ENCODE results near the gene TMC4. TPM values are rescaled to one million over a fixed set of nuclear protein-coding genes. Genes with fewer than 3 reads are reported as not detected.
A peak's percentile ranks its signal among the peaks of the same experiment; 100 is the strongest.

Gene TMC4
- total RNA-seq, 4 donors from 2014 or later = 91.5 to 386 (median 180) TPM

- H3K27ac ChIP-seq = peak overlapping the region; percentile 28 to 53 (median 44)
- 13 to 20% methylated on average over 4 to 30 of the region's 37 CpGs for WGBS, 2 donors (ENCODE audit: low coverage in 1 of 2)
- no peaks in the 10 kb centered on the region for H3K36me3 ChIP-seq
- peak; percentile 95 for DNase-seq
- in situ Hi-C loops (cut with MboI; ENCODE audit: low pct_ligation_motif_present in 1 of 4, low pct_unique_long_range_greater_than_20kb in 1 of 4, low sequenced_read_pairs in 3 of 4) = loop anchor here in 1 of 4 donors (10.0 kb wide), 1 partner anchor 70 kb away; no protein-coding TSS in a partner anchor
- H3K27me3 ChIP-seq = peaks cover 4% of the 10 kb centered on the region
- TF ChIP-seq EP300 (IDR thresholded peaks at IDR 0.05; ENCODE audit: low read depth) (no peak), POLR2A (IDR thresholded peaks at IDR 0.05) (peak; percentile 59), CTCF (IDR thresholded peaks at IDR 0.05) (peak in 1 of 5 experiments; percentile 19), POLR2AphosphoS5 (IDR thresholded peaks at IDR 0.05) (peak; percentile 31 to 69 (median 47))
- no peaks in the 10 kb centered on the region for H3K9me3 ChIP-seq
- peaks cover 26 to 60% (median 42%) of the 10 kb centered on the region in 4 donors for H3K4me1 ChIP-seq
- intact Hi-C loops (cut with DNase I; ENCODE audit: low total_unique reads) = loop anchor here (5.0 kb wide), 1 partner anchor 68 kb away; no protein-coding TSS in a partner anchor
- peak overlapping the region in 1 of 4 donors; percentile 11 for H3K4me3 ChIP-seq
Observed at GRCh38 chr19:54164369-54165068, 8.4 kb downstream of the TMC4 start.

DNA sequence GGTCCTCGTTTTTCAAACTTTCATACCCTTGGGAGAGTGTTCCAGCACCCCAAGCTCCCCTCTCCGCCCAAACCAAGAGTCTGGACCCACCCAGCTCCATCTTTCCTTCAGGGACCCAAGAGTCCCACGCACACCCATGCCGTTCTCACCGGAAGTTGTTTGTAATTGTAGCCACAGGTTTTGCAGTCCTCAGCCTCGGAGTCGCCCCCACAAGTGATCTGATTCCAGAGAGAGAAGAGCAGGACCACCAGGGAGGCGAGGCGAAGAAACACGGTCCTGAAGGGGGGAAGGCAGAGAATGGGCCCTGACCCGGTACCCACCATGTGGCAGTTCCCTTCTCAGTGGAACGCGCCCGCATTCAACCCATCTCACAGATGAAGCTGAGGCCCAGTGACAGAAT is 10.1 kb downstream of the TMC4 start:
- no peaks in the 10 kb centered on the region for H3K9me3 ChIP-seq
- TF ChIP-seq EP300 (IDR thresholded peaks at IDR 0.05; ENCODE audit: low read depth) (no peak), POLR2A (IDR thresholded peaks at IDR 0.05) (peak; percentile 28)
- peaks cover 4% of the 10 kb centered on the region for H3K27me3 ChIP-seq
- intact Hi-C loops (cut with DNase I; ENCODE audit: low total_unique reads) = no loop called here
- no peak for DNase-seq
- 13 to 58% methylated on average over 6 to 14 of the region's 14 CpGs for WGBS, 2 donors (ENCODE audit: low coverage in 1 of 2)
- in situ Hi-C loops (cut with MboI; ENCODE audit: low pct_ligation_motif_present in 1 of 4, low pct_unique_long_range_greater_than_20kb in 1 of 4, low sequenced_read_pairs in 3 of 4) = loop anchor here in 1 of 4 donors (10.0 kb wide), 1 partner anchor 72 kb away; no protein-coding TSS in a partner anchor
- H3K27ac ChIP-seq = peak overlapping the region; percentile 85 to 96 (median 90)
- peaks cover 35 to 66% (median 48%) of the 10 kb centered on the region in 4 donors for H3K4me1 ChIP-seq
- H3K36me3 ChIP-seq = peaks cover 0 to 2% (median 0%) of the 10 kb centered on the region in 4 donors
- H3K4me3 ChIP-seq = peak overlapping the region in 3 of 4 donors; percentile 15 to 56 (median 33)

DNA sequence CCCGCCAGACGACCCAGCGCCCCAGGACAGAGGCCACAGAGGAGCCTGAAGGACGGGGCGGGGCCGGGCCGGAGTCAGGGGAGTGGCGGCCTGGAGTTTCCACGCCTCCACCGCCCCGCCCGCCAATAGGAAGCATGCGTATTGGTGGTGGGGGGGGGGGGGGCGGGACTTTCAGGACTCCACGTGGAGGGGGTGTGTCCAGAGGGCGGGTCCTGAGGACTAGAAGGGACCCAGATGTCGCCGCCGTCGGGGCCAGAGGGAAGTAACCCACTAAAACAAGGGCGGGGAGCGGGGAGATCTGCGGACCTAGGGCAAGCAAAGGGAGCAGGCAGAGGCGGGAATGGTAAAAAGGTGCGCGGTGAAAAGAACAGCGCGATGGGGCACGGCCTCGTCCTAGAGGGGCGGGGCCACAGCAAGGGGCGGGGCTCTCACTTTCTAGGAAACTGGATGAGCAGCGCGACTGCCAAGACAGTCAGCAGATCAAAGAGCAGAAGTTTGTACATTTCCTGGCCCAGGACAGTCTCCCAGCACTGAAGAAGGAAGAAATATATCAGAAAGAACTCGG is 10.6 kb downstream of the TMC4 start:
- TF ChIP-seq POLR2A (IDR thresholded peaks at IDR 0.05) (no peak), CTCF (IDR thresholded peaks at IDR 0.05) (no peak), EP300 (IDR thresholded peaks at IDR 0.05; ENCODE audit: low read depth) (no peak), POLR2AphosphoS5 (IDR thresholded peaks at IDR 0.05) (peak; percentile 41 to 50 (median 43))
- WGBS, 2 donors (ENCODE audit: low coverage in 1 of 2) = 2% methylated on average over 21 of the region's 35 CpGs; no CpG with 5 or more reads in 1 of the 2 donors
- H3K4me1 ChIP-seq = peaks cover 35 to 66% (median 48%) of the 10 kb centered on the region in 4 donors
- no peaks in the 10 kb centered on the region for H3K9me3 ChIP-seq
- peak; percentile 95 for DNase-seq
- peak overlapping the region; percentile 85 to 96 (median 90) for H3K27ac ChIP-seq
- intact Hi-C loops (cut with DNase I; ENCODE audit: low total_unique reads) = no loop called here
- peaks cover 0 to 7% (median 2%) of the 10 kb centered on the region in 4 donors for H3K36me3 ChIP-seq
- peak overlapping the region in 3 of 4 donors; percentile 15 to 56 (median 33) for H3K4me3 ChIP-seq
- H3K27me3 ChIP-seq = peaks cover 4% of the 10 kb centered on the region
- in situ Hi-C loops (cut with MboI; ENCODE audit: low pct_ligation_motif_present in 1 of 4, low pct_unique_long_range_greater_than_20kb in 1 of 4, low sequenced_read_pairs in 3 of 4) = loop anchor here in 1 of 4 donors (10.0 kb wide), 1 partner anchor 72 kb away; no protein-coding TSS in a partner anchor

DNA sequence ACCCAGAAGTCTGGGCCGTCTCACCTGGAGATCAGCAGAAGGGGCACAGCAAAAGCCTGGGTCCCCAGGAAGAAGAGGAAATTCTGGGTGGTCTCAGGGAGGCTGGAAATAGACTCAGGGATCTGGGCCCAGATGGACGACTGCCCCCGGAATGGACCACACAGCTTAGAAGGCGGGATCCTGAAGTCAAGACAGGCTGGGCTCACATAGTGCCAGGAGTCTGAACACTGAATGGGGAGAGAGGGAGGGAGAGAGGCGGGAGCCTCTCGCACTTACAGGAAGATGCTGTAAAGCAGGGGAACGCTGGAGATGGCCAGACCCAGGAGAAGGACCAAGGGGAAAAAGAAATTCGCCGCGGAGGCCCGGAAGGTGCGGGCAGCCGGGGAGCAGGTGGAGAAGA is 12.1 kb downstream of the TMC4 start:
- WGBS, 2 donors (ENCODE audit: low coverage in 1 of 2) = 38% methylated on average over 13 of the region's 13 CpGs; no CpG with 5 or more reads in 1 of the 2 donors
- Histone ChIP-seq H3K27ac (peak overlapping the region; percentile 87 to 96 (median 90)), H3K4me3 (peak overlapping the region in 2 of 4 donors; percentile 56 to 80), H3K4me1 (peaks cover 35 to 66% (median 48%) of the 10 kb centered on the region in 4 donors), H3K36me3 (peaks cover 0 to 22% (median 8%) of the 10 kb centered on the region in 4 donors), H3K27me3 (no peaks in the 10 kb centered on the region), H3K9me3 (no peaks in the 10 kb centered on the region)
- no peak for DNase-seq
- no peak for TF ChIP-seq POLR2AphosphoS5 (IDR thresholded peaks at IDR 0.05)
- no peak for TF ChIP-seq EP300 (IDR thresholded peaks at IDR 0.05; ENCODE audit: low read depth)
- TF ChIP-seq CTCF (IDR thresholded peaks at IDR 0.05) = no peak
- no peak for TF ChIP-seq POLR2A (IDR thresholded peaks at IDR 0.05)
- in situ Hi-C loops (cut with MboI; ENCODE audit: low pct_ligation_motif_present in 1 of 4, low pct_unique_long_range_greater_than_20kb in 1 of 4, low sequenced_read_pairs in 3 of 4) (loop anchor here in 1 of 4 donors (10.0 kb wide), 1 partner anchor 74 kb away; no protein-coding TSS in a partner anchor), intact Hi-C loops (cut with DNase I; ENCODE audit: low total_unique reads) (no loop called here)
